Urinary bladder (tissue), 4 donors: ENCODE data around the gene BOC. TPM values are rescaled to one million over a fixed set of nuclear protein-coding genes. Genes with fewer than 3 reads are reported as not detected.

Experiments
- DNase-seq: peaks from one replicate; pipeline ENCODE4 v3.0.0-alpha.2; 2015; ENCODE audit errors: extremely low spot score
- H3K27ac ChIP-seq: one replicate; pipeline ENCODE4 v1.5.1; 2013; ENCODE audit warnings: low read depth, mild to moderate bottlenecking, moderate library complexity
- H3K36me3 ChIP-seq: one replicate; pipeline ENCODE4 v1.6.1; 2013; ENCODE audit warnings: mild to moderate bottlenecking, moderate library complexity; ENCODE audit not compliant: insufficient read depth
- H3K4me1 ChIP-seq: one replicate; pipeline ENCODE4 v1.6.1; 2013; ENCODE audit warnings: mild to moderate bottlenecking, moderate library complexity; ENCODE audit not compliant: insufficient read depth
- H3K4me3 ChIP-seq: one replicate; pipeline ENCODE4 v1.5.1; 2013; ENCODE audit warnings: low read depth, low read length
- WGBS: extraction: QIAGEN DNeasy Blood & Tissue Kit; methylation state at CpG from one replicate; pipeline ENCODE4 v1.1.7; 2013; 5-methylcytosine and 5-hydroxymethylcytosine counted together
- polyA plus RNA-seq: library from polyadenylated mRNA; stranded (reverse); fragments of 200-250 nt; gene quantifications from one replicate; pipeline ENCODE4 v1.2.3, GENCODE V29; 2013
- total RNA-seq: library from RNA; depleted of rRNA; stranded (reverse); fragments of >200 nt; gene quantifications from one replicate; pipeline ENCODE4 v1.2.3, GENCODE V29; 2014
- donor health status: healthy with polysubstance abuse.
- donor health status: healthy.

BOC gene
- total and polyA plus RNA-seq, 2 donors, result 53.0 to 73.3 TPM

DNA sequence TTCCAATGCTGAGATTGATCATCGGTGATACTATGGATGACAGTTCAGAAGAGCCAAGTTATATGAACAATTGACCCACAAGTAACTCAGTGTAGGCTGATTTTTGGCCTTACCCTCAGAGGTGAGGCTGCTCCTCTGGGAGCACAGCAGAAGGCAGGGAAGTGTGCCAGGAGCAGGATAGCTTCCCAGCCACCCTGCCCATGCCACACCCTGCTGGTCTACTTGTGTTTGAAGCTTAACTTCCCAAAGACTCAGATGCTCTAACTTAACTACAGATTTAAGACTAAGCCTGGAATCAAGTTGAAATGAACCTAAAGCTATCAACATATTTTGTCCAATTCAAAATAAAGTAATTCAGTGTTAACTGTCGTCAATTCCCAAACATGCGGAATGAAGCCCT, 77.5 kb downstream of the BOC start:
- no peak overlapping the region for H3K4me3 ChIP-seq
- H3K36me3 ChIP-seq, result peaks cover 3% of the 10 kb centered on the region
- no peaks in the 10 kb centered on the region for H3K4me1 ChIP-seq
- WGBS, result 93% methylated on average over 3 of the region's 3 CpGs
- no peak for DNase-seq
- H3K27ac ChIP-seq, result no peak overlapping the region

DNA sequence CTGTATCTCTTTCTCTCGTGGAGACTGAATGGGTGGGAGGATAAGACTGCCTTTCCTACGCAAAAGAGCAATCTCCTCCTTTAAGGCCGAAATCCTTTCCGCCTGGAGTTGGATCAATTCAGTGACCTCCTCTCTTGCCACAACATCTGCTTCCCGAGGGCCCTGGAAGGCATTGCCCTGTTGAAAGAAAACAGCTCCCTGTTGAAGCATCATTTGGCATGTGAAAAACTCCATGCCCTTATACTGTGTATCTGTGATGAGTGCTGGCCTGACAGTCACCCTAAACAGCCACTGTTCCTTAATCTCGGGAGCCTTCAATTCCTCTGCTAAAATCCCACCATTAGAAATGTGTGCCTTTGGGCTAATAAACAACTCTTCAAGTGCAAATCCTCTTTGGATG, 80.2 kb downstream of the BOC start:
- no peaks in the 10 kb centered on the region for H3K4me1 ChIP-seq
- H3K4me3 ChIP-seq, result no peak overlapping the region
- H3K27ac ChIP-seq, result no peak overlapping the region
- H3K36me3 ChIP-seq, result peaks cover 1% of the 10 kb centered on the region
- WGBS, result 37% methylated on average over 6 of the region's 6 CpGs
- no peak for DNase-seq

DNA sequence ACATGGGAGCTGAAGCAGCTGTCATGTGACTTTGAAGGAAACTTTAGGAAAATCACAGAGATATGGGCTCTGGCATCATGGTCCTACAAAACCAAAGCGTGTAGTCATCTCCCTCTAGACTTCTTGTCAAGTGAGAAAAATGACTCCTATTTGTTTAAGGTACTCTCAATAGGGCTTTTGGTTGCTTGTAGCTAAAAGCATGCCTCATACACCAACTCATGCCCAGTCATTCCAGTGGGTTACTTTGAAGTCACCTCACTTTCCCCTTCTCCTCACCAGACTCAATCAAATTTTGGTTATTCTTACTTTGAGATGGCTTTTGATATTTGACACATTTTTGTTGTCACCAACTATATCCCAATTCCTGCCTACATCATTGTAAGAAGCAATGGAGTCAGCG, 81.6 kb downstream of the BOC start:
- Histone ChIP-seq H3K4me1 (no peaks in the 10 kb centered on the region), H3K36me3 (peaks cover 1% of the 10 kb centered on the region), H3K4me3 (no peak overlapping the region), H3K27ac (no peak overlapping the region)
- WGBS, result 95% methylated on average over 2 of the region's 2 CpGs
- DNase-seq, result no peak

DNA sequence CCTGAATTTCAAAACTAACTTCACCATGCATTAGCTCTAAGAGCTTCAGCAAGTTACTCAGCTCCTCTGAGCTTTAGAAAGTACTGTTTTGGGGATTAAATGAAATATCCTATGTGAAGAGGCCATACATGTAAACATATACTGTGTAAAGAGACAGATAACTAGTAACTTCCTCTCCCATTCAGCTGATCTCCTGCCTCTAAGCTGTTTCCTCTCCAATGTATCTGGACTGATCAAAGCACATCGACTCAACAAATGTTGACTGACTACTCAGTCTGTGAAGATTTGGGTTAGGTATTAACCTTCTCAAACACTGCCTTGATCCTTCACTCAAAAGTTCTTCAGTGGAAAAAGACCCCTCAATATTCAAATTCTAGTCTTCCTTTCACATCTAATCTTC, 82.0 kb downstream of the BOC start:
- Histone ChIP-seq H3K27ac (no peak overlapping the region), H3K36me3 (peaks cover 1% of the 10 kb centered on the region), H3K4me1 (no peaks in the 10 kb centered on the region), H3K4me3 (no peak overlapping the region)
- DNase-seq, result no peak
- 73% methylated on average over 1 of the region's 1 CpG for WGBS

DNA sequence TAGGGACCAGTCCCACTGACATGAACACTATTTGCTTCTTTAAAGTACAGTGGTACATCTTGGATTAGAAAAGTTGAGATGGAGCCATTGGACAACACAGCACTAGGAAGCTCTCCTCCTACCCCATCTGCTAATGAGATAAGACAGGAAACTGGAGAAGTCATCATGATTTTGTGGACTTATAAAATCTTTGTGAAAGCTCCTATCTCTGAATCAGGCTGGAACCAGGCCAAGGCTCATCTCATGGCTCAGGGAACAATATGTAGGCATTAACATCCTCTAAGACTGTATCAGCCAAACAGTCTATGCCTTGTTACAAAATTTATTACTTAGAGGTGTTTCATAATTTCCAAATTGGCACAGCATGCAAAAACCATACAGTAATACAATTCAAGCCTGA, 84.1 kb downstream of the BOC start:
- Histone ChIP-seq H3K4me1 (no peaks in the 10 kb centered on the region), H3K36me3 (peaks cover 1% of the 10 kb centered on the region), H3K27ac (no peak overlapping the region), H3K4me3 (no peak overlapping the region)
- no peak for DNase-seq

DNA sequence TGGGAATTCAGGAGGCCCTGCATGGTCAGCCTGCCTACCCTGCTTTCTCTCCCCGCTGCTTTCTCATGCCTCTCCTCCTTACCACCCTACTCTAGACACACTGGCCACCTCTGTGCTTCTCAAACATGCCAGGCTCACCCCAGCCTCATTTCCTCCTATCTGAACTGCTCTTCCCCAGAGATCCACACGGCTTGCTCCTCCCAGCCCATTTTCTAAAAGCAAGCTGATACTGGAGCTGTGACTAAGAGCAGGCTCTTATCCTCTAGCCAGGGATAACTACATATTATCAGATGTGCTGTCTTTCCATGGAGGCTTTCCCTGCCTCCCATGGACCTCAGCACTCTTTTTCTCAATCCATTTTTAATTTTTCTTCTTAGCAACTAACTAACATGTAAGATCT, 85.9 kb downstream of the BOC start:
- 76% methylated on average over 2 of the region's 2 CpGs for WGBS
- Histone ChIP-seq H3K4me1 (no peaks in the 10 kb centered on the region), H3K27ac (no peak overlapping the region), H3K36me3 (peaks cover 1% of the 10 kb centered on the region), H3K4me3 (no peak overlapping the region)
- no peak for DNase-seq

DNA sequence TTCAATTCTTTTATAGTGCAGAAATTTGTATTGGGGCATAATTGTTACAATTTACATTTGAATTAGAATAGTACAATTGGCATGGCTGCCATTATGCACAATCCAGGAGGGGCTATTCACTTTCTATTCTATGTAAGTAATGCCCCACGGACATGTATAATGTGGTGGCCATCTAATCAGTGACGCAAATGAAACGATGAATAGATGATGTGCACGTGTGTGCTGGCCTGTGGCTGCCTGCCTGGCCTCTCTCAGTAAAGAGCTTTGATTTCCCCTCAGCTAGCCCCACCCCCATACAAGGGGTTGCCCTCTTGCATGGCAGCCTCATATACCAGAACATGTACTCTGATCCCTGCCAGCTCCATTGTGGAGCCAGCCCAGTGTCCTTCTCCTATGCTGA, 86.5 kb downstream of the BOC start:
- Histone ChIP-seq H3K27ac (no peak overlapping the region), H3K4me1 (no peaks in the 10 kb centered on the region), H3K4me3 (no peak overlapping the region), H3K36me3 (peaks cover 1% of the 10 kb centered on the region)
- 90% methylated on average over 4 of the region's 4 CpGs for WGBS
- DNase-seq, result no peak

DNA sequence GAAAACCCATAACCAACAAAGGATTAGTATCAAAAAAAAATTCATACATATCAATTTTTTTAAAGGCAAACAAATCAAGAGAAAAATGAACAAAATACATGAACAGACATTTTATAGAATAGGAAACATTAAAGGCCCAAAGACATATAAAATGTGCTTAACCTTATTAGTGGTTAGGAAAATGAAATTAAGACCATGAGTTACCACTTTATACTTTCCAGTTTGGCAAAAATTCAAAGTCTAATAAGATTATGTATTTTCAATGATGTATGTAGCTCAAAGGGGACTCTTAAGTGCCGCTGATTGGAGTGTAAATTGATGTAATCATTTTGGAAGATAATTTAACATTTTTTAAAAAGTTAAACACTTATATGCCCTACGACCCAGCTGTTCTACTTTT, 89.2 kb downstream of the BOC start:
- H3K36me3 ChIP-seq, result peaks cover under 1% of the 10 kb centered on the region
- no peak for DNase-seq
- no peak overlapping the region for H3K27ac ChIP-seq
- no peaks in the 10 kb centered on the region for H3K4me1 ChIP-seq
- 90% methylated on average over 2 of the region's 2 CpGs for WGBS
- no peak overlapping the region for H3K4me3 ChIP-seq

DNA sequence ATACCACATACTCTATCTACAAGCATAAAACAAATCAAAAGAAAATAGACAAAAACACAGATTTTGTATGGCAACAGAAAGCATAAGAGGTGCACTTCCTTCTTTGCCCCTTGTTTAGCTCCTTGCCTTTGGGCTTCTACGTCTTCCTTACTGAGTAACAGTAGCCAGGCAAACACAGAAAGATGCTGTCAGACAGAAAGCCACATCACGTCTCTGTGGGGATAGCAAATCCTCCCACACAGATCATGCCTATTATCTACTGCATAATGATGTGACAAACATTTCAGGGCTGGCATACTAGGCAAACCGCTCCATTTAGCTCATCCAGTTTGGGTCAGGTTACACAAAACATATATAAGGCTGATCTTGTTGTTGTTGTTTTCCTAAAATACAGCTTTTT, 92.7 kb downstream of the BOC start:
- H3K36me3 ChIP-seq, result no peaks in the 10 kb centered on the region
- H3K27ac ChIP-seq, result no peak overlapping the region
- DNase-seq, result no peak
- H3K4me3 ChIP-seq, result no peak overlapping the region
- 78% methylated on average over 3 of the region's 3 CpGs for WGBS
- H3K4me1 ChIP-seq, result no peaks in the 10 kb centered on the region

DNA sequence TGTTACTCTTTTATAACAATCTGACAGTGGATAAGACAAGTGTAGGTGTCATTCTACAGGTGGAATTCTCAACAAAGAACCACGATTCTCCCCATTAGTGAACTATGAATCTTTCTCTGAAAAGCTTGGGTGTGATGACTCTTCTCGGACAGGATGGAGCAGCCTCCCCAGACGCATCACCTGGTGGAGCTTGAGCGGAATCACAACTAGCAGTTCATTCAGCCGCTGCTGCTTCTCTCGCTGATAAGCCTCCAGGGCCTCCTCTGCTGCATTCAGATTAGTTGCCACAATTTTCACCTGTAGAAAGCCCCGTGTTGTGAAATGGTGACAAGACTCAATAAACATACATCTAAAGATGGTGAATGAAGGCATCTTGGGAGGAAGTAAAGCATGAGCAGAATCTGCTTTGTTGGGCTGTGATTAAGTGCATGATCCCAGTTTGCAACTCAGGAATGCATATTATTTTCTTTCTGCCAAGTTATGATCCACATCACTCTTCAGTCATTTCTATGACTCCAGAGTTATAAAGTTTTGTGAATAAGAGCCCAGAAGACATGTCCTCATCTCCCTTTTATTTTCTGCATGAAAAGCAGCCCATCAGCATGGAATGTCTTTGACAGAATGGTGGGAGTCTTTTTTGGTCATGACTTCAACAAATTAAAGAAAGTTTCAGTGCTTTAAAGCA, 93.6 kb downstream of the BOC start:
- Histone ChIP-seq H3K36me3 (no peaks in the 10 kb centered on the region), H3K4me1 (no peaks in the 10 kb centered on the region), H3K27ac (no peak overlapping the region), H3K4me3 (no peak overlapping the region)
- DNase-seq, result no peak
- WGBS, result 77% methylated on average over 7 of the region's 7 CpGs

DNA sequence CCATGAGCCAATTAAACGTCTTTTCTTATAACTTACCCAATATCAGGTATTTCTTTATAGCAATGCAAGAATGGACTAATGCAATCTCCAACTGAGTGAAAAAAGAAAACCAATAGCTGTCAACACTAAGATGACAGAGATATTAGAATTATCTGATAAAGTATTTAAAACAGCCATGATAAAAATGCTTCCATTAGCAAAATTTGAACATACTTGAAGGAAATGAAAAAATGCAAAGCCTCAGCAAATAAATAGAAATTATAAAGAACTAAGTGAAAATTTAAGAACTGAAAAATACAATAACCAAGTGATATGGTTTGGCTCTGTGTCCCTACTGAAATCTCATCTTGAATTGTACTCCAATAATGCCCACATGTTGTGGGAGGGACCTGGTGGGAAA, 99.6 kb downstream of the BOC start:
- H3K4me1 ChIP-seq, result no peaks in the 10 kb centered on the region
- no peaks in the 10 kb centered on the region for H3K36me3 ChIP-seq
- no peak for DNase-seq
- no peak overlapping the region for H3K4me3 ChIP-seq
- WGBS, result 82% methylated on average over 1 of the region's 1 CpG
- H3K27ac ChIP-seq, result no peak overlapping the region

DNA sequence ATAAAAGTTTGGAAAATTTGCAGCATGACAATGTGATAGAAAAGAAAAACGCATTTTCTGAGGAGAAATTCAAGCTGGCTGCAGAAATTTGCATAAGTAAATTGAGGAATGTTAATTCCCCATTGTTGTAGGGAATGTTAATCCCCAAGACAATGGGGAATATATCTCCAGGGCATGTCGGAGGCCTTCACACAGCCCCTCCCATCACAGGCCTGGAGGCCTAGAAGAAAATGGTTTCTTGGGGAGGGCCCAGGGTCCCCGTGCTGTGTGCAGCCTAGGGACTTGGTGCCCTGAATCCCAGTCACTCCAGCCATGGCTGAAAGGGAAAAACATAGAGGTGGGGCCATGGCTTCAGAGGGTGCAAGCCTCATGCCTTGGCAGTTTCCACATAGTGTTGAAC, 101.1 kb downstream of the BOC start:
- no peak for DNase-seq
- 98% methylated on average over 3 of the region's 3 CpGs for WGBS
- Histone ChIP-seq H3K36me3 (no peaks in the 10 kb centered on the region), H3K27ac (no peak overlapping the region), H3K4me1 (no peaks in the 10 kb centered on the region), H3K4me3 (no peak overlapping the region)

DNA sequence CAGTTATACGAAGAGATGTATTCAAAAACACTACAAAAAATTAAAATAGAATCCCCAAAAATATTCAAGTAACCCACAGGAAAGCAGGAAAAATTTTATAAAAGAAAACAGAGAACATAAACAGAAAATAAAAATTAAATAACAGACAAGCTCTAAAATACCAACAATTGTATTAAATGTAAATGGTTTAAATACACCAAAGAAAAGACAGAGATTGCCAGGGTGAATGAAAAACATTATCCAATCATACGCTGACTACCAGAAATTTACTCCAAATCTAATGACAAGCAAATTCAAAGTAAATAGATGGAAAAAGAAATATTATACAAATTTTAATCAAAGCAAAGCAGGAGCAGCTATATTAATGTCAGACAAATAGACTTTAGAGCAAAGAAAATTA, 103.6 kb downstream of the BOC start:
- H3K4me1 ChIP-seq, result no peaks in the 10 kb centered on the region
- H3K36me3 ChIP-seq, result no peaks in the 10 kb centered on the region
- no peak overlapping the region for H3K4me3 ChIP-seq
- no peak overlapping the region for H3K27ac ChIP-seq
- WGBS, result 98% methylated on average over 2 of the region's 2 CpGs
- no peak for DNase-seq

DNA sequence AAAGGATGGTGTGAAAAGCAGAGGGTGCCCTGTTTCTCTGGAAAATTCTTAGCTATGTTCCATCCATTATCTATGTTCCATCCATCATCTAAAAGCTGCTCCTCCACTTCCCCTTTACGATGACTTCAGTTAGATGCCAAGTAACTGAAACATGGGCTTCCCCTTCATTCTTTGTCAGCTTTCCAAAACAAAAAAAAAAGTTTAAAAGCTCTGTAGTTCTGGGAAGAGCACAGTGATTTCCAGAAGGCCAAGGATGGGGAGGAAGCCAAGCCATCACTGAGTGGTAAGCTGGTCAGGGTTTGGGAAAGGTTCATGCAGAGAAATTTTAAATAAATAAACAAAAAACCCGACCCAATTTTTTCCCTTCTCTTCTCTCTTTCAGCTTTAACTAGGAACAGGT, 118.4 kb downstream of the BOC start:
- no peaks in the 10 kb centered on the region for H3K4me1 ChIP-seq
- no peak overlapping the region for H3K27ac ChIP-seq
- 46% methylated on average over 2 of the region's 2 CpGs for WGBS
- no peaks in the 10 kb centered on the region for H3K36me3 ChIP-seq
- DNase-seq, result no peak
- H3K4me3 ChIP-seq, result no peak overlapping the region

DNA sequence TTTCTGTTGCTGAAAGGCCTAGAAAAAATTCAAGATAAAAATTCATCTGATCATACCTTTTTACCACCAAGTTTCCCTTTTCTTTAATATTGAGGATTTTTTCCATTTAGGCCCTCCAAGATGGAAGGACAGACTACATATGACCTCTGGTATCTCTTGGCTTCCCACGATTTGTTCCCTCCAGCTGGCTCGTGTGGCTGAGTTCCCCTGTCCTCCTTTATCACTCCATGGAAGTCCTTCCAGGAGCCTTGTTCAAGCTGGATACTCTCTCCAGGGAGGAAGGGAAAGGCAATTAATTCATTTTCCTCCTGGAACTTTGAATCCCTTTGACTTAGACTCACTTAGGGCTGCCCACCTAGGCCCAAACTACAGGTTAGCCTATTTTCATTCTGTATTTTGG, 119.4 kb downstream of the BOC start:
- Histone ChIP-seq H3K4me1 (no peaks in the 10 kb centered on the region), H3K4me3 (no peak overlapping the region), H3K36me3 (no peaks in the 10 kb centered on the region), H3K27ac (no peak overlapping the region)
- 83% methylated on average over 2 of the region's 2 CpGs for WGBS
- DNase-seq, result no peak
